GM10266 (cell line): ENCODE data around the gene SNRPB2.

Experiments
- DNase-seq: peaks from one replicate; pipeline ENCODE4 v3.0.0; 2012; ENCODE audit errors: extremely low spot score
- TF ChIP-seq, protein P1 (sequence below): IDR thresholded peaks from 2 replicates; pipeline ENCODE4 v1.5.1; 2012; ENCODE audit warnings: mild to moderate bottlenecking, low read depth; ENCODE audit not compliant: control insufficient read depth, insufficient read depth; ENCODE audit errors: missing control alignments

The SNRPB2 gene

GRCh38 chr20:16781496-16781895 is 51.7 kb downstream of the SNRPB2 start:
- no peak for DNase-seq
- TF ChIP-seq, protein P1, sequence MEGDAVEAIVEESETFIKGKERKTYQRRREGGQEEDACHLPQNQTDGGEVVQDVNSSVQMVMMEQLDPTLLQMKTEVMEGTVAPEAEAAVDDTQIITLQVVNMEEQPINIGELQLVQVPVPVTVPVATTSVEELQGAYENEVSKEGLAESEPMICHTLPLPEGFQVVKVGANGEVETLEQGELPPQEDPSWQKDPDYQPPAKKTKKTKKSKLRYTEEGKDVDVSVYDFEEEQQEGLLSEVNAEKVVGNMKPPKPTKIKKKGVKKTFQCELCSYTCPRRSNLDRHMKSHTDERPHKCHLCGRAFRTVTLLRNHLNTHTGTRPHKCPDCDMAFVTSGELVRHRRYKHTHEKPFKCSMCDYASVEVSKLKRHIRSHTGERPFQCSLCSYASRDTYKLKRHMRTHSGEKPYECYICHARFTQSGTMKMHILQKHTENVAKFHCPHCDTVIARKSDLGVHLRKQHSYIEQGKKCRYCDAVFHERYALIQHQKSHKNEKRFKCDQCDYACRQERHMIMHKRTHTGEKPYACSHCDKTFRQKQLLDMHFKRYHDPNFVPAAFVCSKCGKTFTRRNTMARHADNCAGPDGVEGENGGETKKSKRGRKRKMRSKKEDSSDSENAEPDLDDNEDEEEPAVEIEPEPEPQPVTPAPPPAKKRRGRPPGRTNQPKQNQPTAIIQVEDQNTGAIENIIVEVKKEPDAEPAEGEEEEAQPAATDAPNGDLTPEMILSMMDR: no peak

DNA sequence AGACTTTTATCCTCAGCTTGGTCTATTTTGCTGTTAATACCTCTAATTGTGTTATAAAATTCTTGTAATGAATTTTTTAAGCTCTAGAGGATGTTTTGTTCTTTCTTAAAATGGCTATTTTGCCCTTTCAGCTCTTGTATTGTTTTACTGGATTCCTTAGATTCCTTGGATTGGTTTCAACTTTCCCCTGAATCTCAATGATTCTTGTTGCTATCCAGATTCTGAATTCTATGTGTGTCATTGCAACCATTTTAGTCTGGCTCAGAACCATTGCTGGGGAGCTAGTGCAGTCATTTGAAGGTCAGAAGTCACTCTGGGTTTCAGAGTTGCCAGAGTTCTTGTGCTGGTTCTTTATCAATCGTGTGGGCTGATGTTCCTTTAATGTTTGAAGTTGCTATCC is 55.4 kb downstream of the SNRPB2 start:
- DNase-seq: no peak
- TF ChIP-seq, protein P1: no peak
